Measurements from ENCODE around the gene ABLIM3. TPM values are rescaled to one million over a fixed set of nuclear protein-coding genes. Genes with fewer than 3 reads are reported as not detected.

ABLIM3 gene
- total and polyA plus RNA-seq, 9 of the 15 experiments (the other 6 are each of a cell fraction or from before 2014, with no cell fraction given) = 0.03 to 0.38 (median 0.11) TPM

GRCh38 chr5:149240354-149240998 lies 99.2 kb downstream of the ABLIM3 start (continued):
- no peak for TF ChIP-seq RBM15 (IDR thresholded peaks at IDR 0.05; ENCODE audit: insufficient read depth, low read length)
- no peak for TF ChIP-seq FOS (IDR thresholded peaks at IDR 0.05; ENCODE audit: extremely low read depth, insufficient read length)
- TF ChIP-seq MYBL2 (IDR thresholded peaks at IDR 0.05; ENCODE audit: low read depth) = no peak
- no peak for TF ChIP-seq MYBL2 (CRISPR knock-in tag; IDR thresholded peaks at IDR 0.05; ENCODE audit: borderline replicate concordance)
- TF ChIP-seq, protein P1, sequence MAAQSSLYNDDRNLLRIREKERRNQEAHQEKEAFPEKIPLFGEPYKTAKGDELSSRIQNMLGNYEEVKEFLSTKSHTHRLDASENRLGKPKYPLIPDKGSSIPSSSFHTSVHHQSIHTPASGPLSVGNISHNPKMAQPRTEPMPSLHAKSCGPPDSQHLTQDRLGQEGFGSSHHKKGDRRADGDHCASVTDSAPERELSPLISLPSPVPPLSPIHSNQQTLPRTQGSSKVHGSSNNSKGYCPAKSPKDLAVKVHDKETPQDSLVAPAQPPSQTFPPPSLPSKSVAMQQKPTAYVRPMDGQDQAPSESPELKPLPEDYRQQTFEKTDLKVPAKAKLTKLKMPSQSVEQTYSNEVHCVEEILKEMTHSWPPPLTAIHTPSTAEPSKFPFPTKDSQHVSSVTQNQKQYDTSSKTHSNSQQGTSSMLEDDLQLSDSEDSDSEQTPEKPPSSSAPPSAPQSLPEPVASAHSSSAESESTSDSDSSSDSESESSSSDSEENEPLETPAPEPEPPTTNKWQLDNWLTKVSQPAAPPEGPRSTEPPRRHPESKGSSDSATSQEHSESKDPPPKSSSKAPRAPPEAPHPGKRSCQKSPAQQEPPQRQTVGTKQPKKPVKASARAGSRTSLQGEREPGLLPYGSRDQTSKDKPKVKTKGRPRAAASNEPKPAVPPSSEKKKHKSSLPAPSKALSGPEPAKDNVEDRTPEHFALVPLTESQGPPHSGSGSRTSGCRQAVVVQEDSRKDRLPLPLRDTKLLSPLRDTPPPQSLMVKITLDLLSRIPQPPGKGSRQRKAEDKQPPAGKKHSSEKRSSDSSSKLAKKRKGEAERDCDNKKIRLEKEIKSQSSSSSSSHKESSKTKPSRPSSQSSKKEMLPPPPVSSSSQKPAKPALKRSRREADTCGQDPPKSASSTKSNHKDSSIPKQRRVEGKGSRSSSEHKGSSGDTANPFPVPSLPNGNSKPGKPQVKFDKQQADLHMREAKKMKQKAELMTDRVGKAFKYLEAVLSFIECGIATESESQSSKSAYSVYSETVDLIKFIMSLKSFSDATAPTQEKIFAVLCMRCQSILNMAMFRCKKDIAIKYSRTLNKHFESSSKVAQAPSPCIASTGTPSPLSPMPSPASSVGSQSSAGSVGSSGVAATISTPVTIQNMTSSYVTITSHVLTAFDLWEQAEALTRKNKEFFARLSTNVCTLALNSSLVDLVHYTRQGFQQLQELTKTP (IDR thresholded peaks at IDR 0.05; ENCODE audit: low read depth in 1 of 2, partially characterized antibody in 2 of 2) = no peak
- TF ChIP-seq PTRF (tag; IDR thresholded peaks at IDR 0.05) = no peak
- no peak for TF ChIP-seq PRPF4 (IDR thresholded peaks at IDR 0.05; ENCODE audit: insufficient read depth, low read depth, low read length, poor library complexity, severe bottlenecking)
- TF ChIP-seq, protein P2, sequence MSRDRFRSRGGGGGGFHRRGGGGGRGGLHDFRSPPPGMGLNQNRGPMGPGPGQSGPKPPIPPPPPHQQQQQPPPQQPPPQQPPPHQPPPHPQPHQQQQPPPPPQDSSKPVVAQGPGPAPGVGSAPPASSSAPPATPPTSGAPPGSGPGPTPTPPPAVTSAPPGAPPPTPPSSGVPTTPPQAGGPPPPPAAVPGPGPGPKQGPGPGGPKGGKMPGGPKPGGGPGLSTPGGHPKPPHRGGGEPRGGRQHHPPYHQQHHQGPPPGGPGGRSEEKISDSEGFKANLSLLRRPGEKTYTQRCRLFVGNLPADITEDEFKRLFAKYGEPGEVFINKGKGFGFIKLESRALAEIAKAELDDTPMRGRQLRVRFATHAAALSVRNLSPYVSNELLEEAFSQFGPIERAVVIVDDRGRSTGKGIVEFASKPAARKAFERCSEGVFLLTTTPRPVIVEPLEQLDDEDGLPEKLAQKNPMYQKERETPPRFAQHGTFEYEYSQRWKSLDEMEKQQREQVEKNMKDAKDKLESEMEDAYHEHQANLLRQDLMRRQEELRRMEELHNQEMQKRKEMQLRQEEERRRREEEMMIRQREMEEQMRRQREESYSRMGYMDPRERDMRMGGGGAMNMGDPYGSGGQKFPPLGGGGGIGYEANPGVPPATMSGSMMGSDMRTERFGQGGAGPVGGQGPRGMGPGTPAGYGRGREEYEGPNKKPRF (IDR thresholded peaks at IDR 0.05; ENCODE audit: low read depth, low read length) = no peak
- TF ChIP-seq, protein P3, sequence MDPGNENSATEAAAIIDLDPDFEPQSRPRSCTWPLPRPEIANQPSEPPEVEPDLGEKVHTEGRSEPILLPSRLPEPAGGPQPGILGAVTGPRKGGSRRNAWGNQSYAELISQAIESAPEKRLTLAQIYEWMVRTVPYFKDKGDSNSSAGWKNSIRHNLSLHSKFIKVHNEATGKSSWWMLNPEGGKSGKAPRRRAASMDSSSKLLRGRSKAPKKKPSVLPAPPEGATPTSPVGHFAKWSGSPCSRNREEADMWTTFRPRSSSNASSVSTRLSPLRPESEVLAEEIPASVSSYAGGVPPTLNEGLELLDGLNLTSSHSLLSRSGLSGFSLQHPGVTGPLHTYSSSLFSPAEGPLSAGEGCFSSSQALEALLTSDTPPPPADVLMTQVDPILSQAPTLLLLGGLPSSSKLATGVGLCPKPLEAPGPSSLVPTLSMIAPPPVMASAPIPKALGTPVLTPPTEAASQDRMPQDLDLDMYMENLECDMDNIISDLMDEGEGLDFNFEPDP (CRISPR knock-in tag; IDR thresholded peaks at IDR 0.05) = no peak
- 0 out of 2 replicates have a peak, but pooled peaks have one; percentile 22 for TF ChIP-seq SMAD4 (CRISPR knock-in tag; conservative IDR thresholded peaks at IDR 0.05)
- 0 out of 2 replicates have a peak, but pooled peaks have one; percentile 46 for TF ChIP-seq ZNF76 (CRISPR knock-in tag; IDR thresholded peaks at IDR 0.05; ENCODE audit: borderline replicate concordance)
- TF ChIP-seq ZNF143 (CRISPR knock-in tag; IDR thresholded peaks at IDR 0.05) = no peak
- no peak for TF ChIP-seq ZNF655 (CRISPR knock-in tag; IDR thresholded peaks at IDR 0.05)
- no peak for TF ChIP-seq DDX20 (tag; IDR thresholded peaks at IDR 0.05; ENCODE audit: low read depth)
- TF ChIP-seq ZNF584 (CRISPR knock-in tag; IDR thresholded peaks at IDR 0.05; ENCODE audit: low read depth) = peak; percentile 93
- no peak for TF ChIP-seq TCFL5 (CRISPR knock-in tag; conservative IDR thresholded peaks at IDR 0.05)
- TF ChIP-seq BCOR (IDR thresholded peaks at IDR 0.05) = no peak
- TF ChIP-seq RAD21 (CRISPR knock-in tag; conservative IDR thresholded peaks at IDR 0.05 in 1 of 2, IDR thresholded peaks at IDR 0.05 in 1 of 2) = no peak

All from K562 (cell line).